Measurements from ENCODE around the gene CRIM1.

The CRIM1 gene

GRCh38 chr2:36453652-36454051 lies 98.1 kb downstream of the CRIM1 start:
- no peak for TF ChIP-seq SIN3A (IDR thresholded peaks at IDR 0.05; ENCODE audit: borderline replicate concordance, insufficient read depth, low read length)
- no peak for TF ChIP-seq FOXP2 (optimal IDR thresholded peaks at IDR 0.05; ENCODE audit: borderline replicate concordance, extremely low read depth, extremely low read length, insufficient read depth)

- TF ChIP-seq REST (IDR thresholded peaks at IDR 0.05; ENCODE audit: insufficient read depth in 1 of 2, low read depth in 2 of 2, low read length in 2 of 2) (no peak), SIN3A (IDR thresholded peaks at IDR 0.05; ENCODE audit: borderline replicate concordance, insufficient read depth, low read length) (no peak), POLR2AphosphoS5 (IDR thresholded peaks at IDR 0.05; ENCODE audit: low read depth, low read length) (no peak), FOXP2 (optimal IDR thresholded peaks at IDR 0.05; ENCODE audit: borderline replicate concordance, extremely low read depth, extremely low read length, insufficient read depth) (no peak), TAF1 (IDR thresholded peaks at IDR 0.05; ENCODE audit: borderline replicate concordance, insufficient read depth, low read length) (no peak)
Measured at GRCh38 chr2:36455011-36455410, 99.4 kb downstream of the CRIM1 start.

GRCh38 chr2:36455788-36456187 lies 100.2 kb downstream of the CRIM1 start:
- TF ChIP-seq TAF1 (IDR thresholded peaks at IDR 0.05; ENCODE audit: borderline replicate concordance, insufficient read depth, low read length): no peak
- no peak for TF ChIP-seq SIN3A (IDR thresholded peaks at IDR 0.05; ENCODE audit: borderline replicate concordance, insufficient read depth, low read length)
- TF ChIP-seq POLR2AphosphoS5 (IDR thresholded peaks at IDR 0.05; ENCODE audit: low read depth, low read length): no peak
- TF ChIP-seq FOXP2 (optimal IDR thresholded peaks at IDR 0.05; ENCODE audit: borderline replicate concordance, extremely low read depth, extremely low read length, insufficient read depth): no peak
- TF ChIP-seq REST (IDR thresholded peaks at IDR 0.05; ENCODE audit: insufficient read depth in 1 of 2, low read depth in 2 of 2, low read length in 2 of 2): no peak

- no peak for TF ChIP-seq POLR2AphosphoS5 (IDR thresholded peaks at IDR 0.05; ENCODE audit: low read depth, low read length)
- TF ChIP-seq SIN3A (IDR thresholded peaks at IDR 0.05; ENCODE audit: borderline replicate concordance, insufficient read depth, low read length): no peak
- peak in 1 of 2 experiments; percentile 49; a peak in 1 of 4 replicates for TF ChIP-seq REST (IDR thresholded peaks at IDR 0.05; ENCODE audit: insufficient read depth in 1 of 2, low read depth in 2 of 2, low read length in 2 of 2)
- TF ChIP-seq TAF1 (IDR thresholded peaks at IDR 0.05; ENCODE audit: borderline replicate concordance, insufficient read depth, low read length): no peak
- TF ChIP-seq FOXP2 (optimal IDR thresholded peaks at IDR 0.05; ENCODE audit: borderline replicate concordance, extremely low read depth, extremely low read length, insufficient read depth): peak; percentile 34
Measured at GRCh38 chr2:36456227-36457175, 100.9 kb downstream of the CRIM1 start.

GRCh38 chr2:36458106-36458505 lies 102.5 kb downstream of the CRIM1 start:
- no peak for TF ChIP-seq FOXP2 (optimal IDR thresholded peaks at IDR 0.05; ENCODE audit: borderline replicate concordance, extremely low read depth, extremely low read length, insufficient read depth)
- TF ChIP-seq TAF1 (IDR thresholded peaks at IDR 0.05; ENCODE audit: borderline replicate concordance, insufficient read depth, low read length): no peak

- TF ChIP-seq SIN3A (IDR thresholded peaks at IDR 0.05; ENCODE audit: borderline replicate concordance, insufficient read depth, low read length): no peak
- no peak for TF ChIP-seq TAF1 (IDR thresholded peaks at IDR 0.05; ENCODE audit: borderline replicate concordance, insufficient read depth, low read length)
- no peak for TF ChIP-seq POLR2AphosphoS5 (IDR thresholded peaks at IDR 0.05; ENCODE audit: low read depth, low read length)
- no peak for TF ChIP-seq REST (IDR thresholded peaks at IDR 0.05; ENCODE audit: insufficient read depth in 1 of 2, low read depth in 2 of 2, low read length in 2 of 2)
- TF ChIP-seq FOXP2 (optimal IDR thresholded peaks at IDR 0.05; ENCODE audit: borderline replicate concordance, extremely low read depth, extremely low read length, insufficient read depth): no peak
Measured at GRCh38 chr2:36459725-36460137, 104.2 kb downstream of the CRIM1 start.
